ENCODE results near the gene TEX261. TPM values are rescaled to one million over a fixed set of nuclear protein-coding genes. Genes with fewer than 3 reads are reported as not detected.
"Not testable (repeated sequence)": the region's sequence is repeated elsewhere in the genome, so short reads cannot be mapped to it uniquely, and the experiment has no call there.

The TEX261 gene
- total RNA-seq, 1 donor from 2014 or later = 44.7 TPM

- H3K36me3 Mint-ChIP-seq (ENCODE audit: low read depth, unreplicated experiment) = no peaks in the 10 kb centered on the region
- no peak overlapping the region for H3K4me3 ChIP-seq (ENCODE audit: insufficient read depth, low read depth, low read length)
- H3K9ac ChIP-seq (ENCODE audit: low read length) = no peak overlapping the region
- peaks cover 3% of the 10 kb centered on the region for H3K4me1 Mint-ChIP-seq (ENCODE audit: low read depth, unreplicated experiment)
- H3K27ac Mint-ChIP-seq (ENCODE audit: unreplicated experiment) = no peak overlapping the region
- FAIRE-seq (no peak), DNase-seq (ENCODE audit: low read depth) (no peak)
- H3K27ac ChIP-seq (ENCODE audit: low read depth, low read length) = no peak overlapping the region
- TF ChIP-seq CTCF (IDR thresholded peaks at IDR 0.05; ENCODE audit: insufficient read depth, low read depth, low read length) (no peak), EZH2 (IDR thresholded peaks at IDR 0.05; ENCODE audit: insufficient read depth, low read length) (no peak)
- H3K36me3 ChIP-seq (ENCODE audit: insufficient read depth, low read length) = no peaks in the 10 kb centered on the region
- H3K9me3 ChIP-seq (ENCODE audit: insufficient read depth, low read depth, low read length) = no peaks in the 10 kb centered on the region
- H3K4me3 Mint-ChIP-seq (ENCODE audit: unreplicated experiment) = no peak overlapping the region
- no peaks in the 10 kb centered on the region for H3K79me2 ChIP-seq (ENCODE audit: insufficient read depth, low read length)
- no peaks in the 10 kb centered on the region for H3K9me3 Mint-ChIP-seq (ENCODE audit: unreplicated experiment)
- H3K4me1 ChIP-seq (ENCODE audit: insufficient read depth, low read length) = no peaks in the 10 kb centered on the region
- peaks cover 8% of the 10 kb centered on the region for H3K27me3 Mint-ChIP-seq (ENCODE audit: low read depth, unreplicated experiment)
- no peak overlapping the region for H3K4me2 ChIP-seq (ENCODE audit: low read length)
- H2AFZ ChIP-seq (ENCODE audit: low read depth, low read length) = peak overlapping the region; percentile 97
- H3K27me3 ChIP-seq (ENCODE audit: insufficient read depth, low read length) = no peaks in the 10 kb centered on the region
- H4K20me1 ChIP-seq (ENCODE audit: insufficient read depth, low read length) = no peaks in the 10 kb centered on the region
Observed at GRCh38 chr2:71001592-71001927, 6.9 kb upstream of the TEX261 start.

GRCh38 chr2:71000780-71001591 is 6.3 kb upstream of the TEX261 start:
- Mint-ChIP-seq H3K27me3 (ENCODE audit: low read depth, unreplicated experiment) (peaks cover 8% of the 10 kb centered on the region), H3K36me3 (ENCODE audit: low read depth, unreplicated experiment) (no peaks in the 10 kb centered on the region), H3K4me1 (ENCODE audit: low read depth, unreplicated experiment) (no peaks in the 10 kb centered on the region), H3K4me3 (ENCODE audit: unreplicated experiment) (no peak overlapping the region), H3K9me3 (ENCODE audit: unreplicated experiment) (no peaks in the 10 kb centered on the region), H3K27ac (ENCODE audit: unreplicated experiment) (peak overlapping the region; percentile 69)
- peak overlapping the region; percentile 29 for H3K4me3 ChIP-seq (ENCODE audit: insufficient read depth, low read depth, low read length)
- DNase-seq (ENCODE audit: low read depth) = peak; percentile 22
- H2AFZ ChIP-seq (ENCODE audit: low read depth, low read length) = peak overlapping the region; percentile 97
- no peaks in the 10 kb centered on the region for H3K4me1 ChIP-seq (ENCODE audit: insufficient read depth, low read length)
- H3K27me3 ChIP-seq (ENCODE audit: insufficient read depth, low read length) = no peaks in the 10 kb centered on the region
- H3K9me3 ChIP-seq (ENCODE audit: insufficient read depth, low read depth, low read length) = no peaks in the 10 kb centered on the region
- FAIRE-seq = no peak
- no peaks in the 10 kb centered on the region for H3K36me3 ChIP-seq (ENCODE audit: insufficient read depth, low read length)
- no peak overlapping the region for H3K27ac ChIP-seq (ENCODE audit: low read depth, low read length)
- H3K4me2 ChIP-seq (ENCODE audit: low read length) = peak overlapping the region; percentile 77
- no peaks in the 10 kb centered on the region for H4K20me1 ChIP-seq (ENCODE audit: insufficient read depth, low read length)
- H3K9ac ChIP-seq (ENCODE audit: low read length) = no peak overlapping the region
- H3K79me2 ChIP-seq (ENCODE audit: insufficient read depth, low read length) = no peaks in the 10 kb centered on the region
- TF ChIP-seq EZH2 (IDR thresholded peaks at IDR 0.05; ENCODE audit: insufficient read depth, low read length) (no peak), CTCF (IDR thresholded peaks at IDR 0.05; ENCODE audit: insufficient read depth, low read depth, low read length) (peak; percentile 78)

- H3K4me1 ChIP-seq (ENCODE audit: insufficient read depth, low read length); H3K36me3 ChIP-seq (ENCODE audit: insufficient read depth, low read length); H3K27ac ChIP-seq (ENCODE audit: low read depth, low read length); H3K9ac ChIP-seq (ENCODE audit: low read length); H3K4me3 Mint-ChIP-seq (ENCODE audit: unreplicated experiment); H3K4me3 ChIP-seq (ENCODE audit: insufficient read depth, low read depth, low read length); H3K27me3 Mint-ChIP-seq (ENCODE audit: low read depth, unreplicated experiment); H3K36me3 Mint-ChIP-seq (ENCODE audit: low read depth, unreplicated experiment); H3K4me1 Mint-ChIP-seq (ENCODE audit: low read depth, unreplicated experiment); H3K79me2 ChIP-seq (ENCODE audit: insufficient read depth, low read length); DNase-seq (ENCODE audit: low read depth); H2AFZ ChIP-seq (ENCODE audit: low read depth, low read length); H3K27ac Mint-ChIP-seq (ENCODE audit: unreplicated experiment); H4K20me1 ChIP-seq (ENCODE audit: insufficient read depth, low read length); H3K9me3 ChIP-seq (ENCODE audit: insufficient read depth, low read depth, low read length); FAIRE-seq; H3K4me2 ChIP-seq (ENCODE audit: low read length); H3K27me3 ChIP-seq (ENCODE audit: insufficient read depth, low read length); H3K9me3 Mint-ChIP-seq (ENCODE audit: unreplicated experiment): not testable (repeated sequence)
Observed at GRCh38 chr2:70999931-71000330, 5.3 kb upstream of the TEX261 start.
